HL-60 (cell line): ENCODE data around the gene NTHL1.

Experiments used
- DNase-seq, 2 experiments: peaks; one replicate each; pipeline ENCODE4 v3.0.0-alpha.2; 2010 to 2020; ENCODE audit warnings: low read depth in 1 of 2, low spot score in 1 of 2
- H3K27ac ChIP-seq: fragments of 250-450 bp; sonication (Bioruptor Pico); replicated peaks from 2 replicates; pipeline ENCODE4 v1.5.1; 2020; ENCODE audit warnings: mild to moderate bottlenecking, moderate library complexity
- H3K27me3 ChIP-seq: fragments of 250-450 bp; sonication (Bioruptor Pico); 2 replicates; pipeline ENCODE4 v1.5.1; 2021; ENCODE audit warnings: mild to moderate bottlenecking, moderate library complexity; ENCODE audit not compliant: insufficient read depth, poor library complexity, severe bottlenecking
- H3K4me3 ChIP-seq: replicated peaks from 2 replicates; pipeline ENCODE4 v1.5.1; 2011; ENCODE audit warnings: mild to moderate bottlenecking, control low read depth, low read length; ENCODE audit not compliant: insufficient read depth
- GABPA ChIP-seq: IDR thresholded peaks from 2 replicates; pipeline ENCODE4 v1.6.1; 2012; ENCODE audit warnings: low read depth
- POLR2AphosphoS5 ChIP-seq: IDR thresholded peaks from 2 replicates; pipeline ENCODE4 v1.6.1; 2012; ENCODE audit warnings: low read depth
- SPI1 ChIP-seq: IDR thresholded peaks from 2 replicates; pipeline ENCODE4 v1.6.1; 2012; ENCODE audit warnings: low read depth, mild to moderate bottlenecking, borderline replicate concordance
- TF ChIP-seq, protein P1 (sequence below): IDR thresholded peaks from 2 replicates; pipeline ENCODE4 v1.6.1; 2012; ENCODE audit warnings: low read depth; ENCODE audit not compliant: insufficient replicate concordance
- TF ChIP-seq, protein P2 (sequence below): IDR thresholded peaks from one replicate; pipeline ENCODE4 v1.5.1; 2011; ENCODE audit warnings: low read length, control low read depth, inconsistent platforms; ENCODE audit not compliant: insufficient read depth

Gene NTHL1

GRCh38 chr16:2070576-2071453 is 23.2 kb upstream of the NTHL1 start:
- TF ChIP-seq, protein P1, sequence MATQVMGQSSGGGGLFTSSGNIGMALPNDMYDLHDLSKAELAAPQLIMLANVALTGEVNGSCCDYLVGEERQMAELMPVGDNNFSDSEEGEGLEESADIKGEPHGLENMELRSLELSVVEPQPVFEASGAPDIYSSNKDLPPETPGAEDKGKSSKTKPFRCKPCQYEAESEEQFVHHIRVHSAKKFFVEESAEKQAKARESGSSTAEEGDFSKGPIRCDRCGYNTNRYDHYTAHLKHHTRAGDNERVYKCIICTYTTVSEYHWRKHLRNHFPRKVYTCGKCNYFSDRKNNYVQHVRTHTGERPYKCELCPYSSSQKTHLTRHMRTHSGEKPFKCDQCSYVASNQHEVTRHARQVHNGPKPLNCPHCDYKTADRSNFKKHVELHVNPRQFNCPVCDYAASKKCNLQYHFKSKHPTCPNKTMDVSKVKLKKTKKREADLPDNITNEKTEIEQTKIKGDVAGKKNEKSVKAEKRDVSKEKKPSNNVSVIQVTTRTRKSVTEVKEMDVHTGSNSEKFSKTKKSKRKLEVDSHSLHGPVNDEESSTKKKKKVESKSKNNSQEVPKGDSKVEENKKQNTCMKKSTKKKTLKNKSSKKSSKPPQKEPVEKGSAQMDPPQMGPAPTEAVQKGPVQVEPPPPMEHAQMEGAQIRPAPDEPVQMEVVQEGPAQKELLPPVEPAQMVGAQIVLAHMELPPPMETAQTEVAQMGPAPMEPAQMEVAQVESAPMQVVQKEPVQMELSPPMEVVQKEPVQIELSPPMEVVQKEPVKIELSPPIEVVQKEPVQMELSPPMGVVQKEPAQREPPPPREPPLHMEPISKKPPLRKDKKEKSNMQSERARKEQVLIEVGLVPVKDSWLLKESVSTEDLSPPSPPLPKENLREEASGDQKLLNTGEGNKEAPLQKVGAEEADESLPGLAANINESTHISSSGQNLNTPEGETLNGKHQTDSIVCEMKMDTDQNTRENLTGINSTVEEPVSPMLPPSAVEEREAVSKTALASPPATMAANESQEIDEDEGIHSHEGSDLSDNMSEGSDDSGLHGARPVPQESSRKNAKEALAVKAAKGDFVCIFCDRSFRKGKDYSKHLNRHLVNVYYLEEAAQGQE, result no peak
- TF ChIP-seq GABPA (no peak), POLR2AphosphoS5 (no peak), SPI1 (no peak)
- TF ChIP-seq, protein P2, sequence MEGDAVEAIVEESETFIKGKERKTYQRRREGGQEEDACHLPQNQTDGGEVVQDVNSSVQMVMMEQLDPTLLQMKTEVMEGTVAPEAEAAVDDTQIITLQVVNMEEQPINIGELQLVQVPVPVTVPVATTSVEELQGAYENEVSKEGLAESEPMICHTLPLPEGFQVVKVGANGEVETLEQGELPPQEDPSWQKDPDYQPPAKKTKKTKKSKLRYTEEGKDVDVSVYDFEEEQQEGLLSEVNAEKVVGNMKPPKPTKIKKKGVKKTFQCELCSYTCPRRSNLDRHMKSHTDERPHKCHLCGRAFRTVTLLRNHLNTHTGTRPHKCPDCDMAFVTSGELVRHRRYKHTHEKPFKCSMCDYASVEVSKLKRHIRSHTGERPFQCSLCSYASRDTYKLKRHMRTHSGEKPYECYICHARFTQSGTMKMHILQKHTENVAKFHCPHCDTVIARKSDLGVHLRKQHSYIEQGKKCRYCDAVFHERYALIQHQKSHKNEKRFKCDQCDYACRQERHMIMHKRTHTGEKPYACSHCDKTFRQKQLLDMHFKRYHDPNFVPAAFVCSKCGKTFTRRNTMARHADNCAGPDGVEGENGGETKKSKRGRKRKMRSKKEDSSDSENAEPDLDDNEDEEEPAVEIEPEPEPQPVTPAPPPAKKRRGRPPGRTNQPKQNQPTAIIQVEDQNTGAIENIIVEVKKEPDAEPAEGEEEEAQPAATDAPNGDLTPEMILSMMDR, result no peak
- DNase-seq, result no peak
- Histone ChIP-seq H3K27me3 (no peaks in the 10 kb centered on the region), H3K4me3 (no peak overlapping the region), H3K27ac (no peak overlapping the region)

DNA sequence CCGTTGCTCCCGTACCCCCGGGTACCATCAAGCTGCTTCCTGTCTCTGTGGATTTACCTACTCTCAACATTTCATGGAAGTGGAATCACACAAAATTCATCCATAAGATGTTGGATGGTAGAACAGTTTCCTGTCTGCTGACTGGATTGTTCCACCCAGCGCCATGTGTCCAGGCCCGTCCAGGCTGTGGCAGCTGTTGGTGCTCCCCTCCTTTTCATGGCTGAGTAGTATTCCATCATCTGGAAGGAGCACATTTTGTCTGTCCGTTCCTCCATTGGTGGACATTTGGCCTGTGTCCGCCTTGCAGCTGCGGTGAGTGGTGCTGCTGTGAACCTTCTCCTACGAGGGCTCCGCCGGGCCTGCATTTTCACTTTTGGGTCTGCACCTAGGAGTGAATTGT is 18.5 kb upstream of the NTHL1 start:
- H3K27ac ChIP-seq, result no peak overlapping the region
- no peak for DNase-seq
- H3K4me3 ChIP-seq, result no peak overlapping the region
- H3K27me3 ChIP-seq, result no peaks in the 10 kb centered on the region
- TF ChIP-seq GABPA (no peak), SPI1 (no peak), POLR2AphosphoS5 (no peak)
- TF ChIP-seq, protein P1, result no peak
- TF ChIP-seq, protein P2, result no peak

- no peak for DNase-seq
- H3K27ac ChIP-seq, result no peak overlapping the region
- no peaks in the 10 kb centered on the region for H3K27me3 ChIP-seq
- H3K4me3 ChIP-seq, result no peak overlapping the region
- TF ChIP-seq POLR2AphosphoS5, result no peak
- TF ChIP-seq, protein P1, result no peak
- TF ChIP-seq GABPA, result no peak
- no peak for TF ChIP-seq SPI1
- TF ChIP-seq, protein P2, result no peak
These were observed 16.8 kb upstream of the NTHL1 start for GRCh38 chr16:2064368-2064945.
